Inflammatory macrophage (primary cell): Measurements from ENCODE around the gene CCDC27.

ENCODE experiments used
- DNase-seq, 2 donors: peaks; one replicate each; pipeline ENCODE4 v3.0.0-alpha.2; 2020 to 2022
- total RNA-seq, 18 experiments: gene quantifications; one replicate each; lab custom pipeline; 2026; ENCODE audit warnings: mixed read lengths in 6 of 18, inconsistent platforms in 2 of 18; lab: John Stamatoyannopoulos, UW

Gene CCDC27
- total RNA-seq, result 0 to 0.10 (median 0) reads per million in 18 experiments

GRCh38 chr1:3752400-3752945 is at the start of gene CCDC27:
Gene CCDC27 (plus strand): TSS chr1:3752450. CDS start chr1:3752482, 32 bp downstream.
- DNase-seq, result no peak

- DNase-seq, result no peak
Observed at GRCh38 chr1:3702528-3702927, 49.7 kb upstream of the CCDC27 start.

GRCh38 chr1:3702990-3703728 is 49.1 kb upstream of the CCDC27 start:
- no peak for DNase-seq

- DNase-seq, result no peak
Observed at GRCh38 chr1:3703786-3704371, 48.4 kb upstream of the CCDC27 start.

GRCh38 chr1:3705341-3705950 is 46.8 kb upstream of the CCDC27 start:
- DNase-seq, result no peak

GRCh38 chr1:3706651-3707297 is 45.5 kb upstream of the CCDC27 start:
- DNase-seq, result no peak

GRCh38 chr1:3707298-3707938 is 44.8 kb upstream of the CCDC27 start:
- no peak for DNase-seq

- DNase-seq, result no peak
Observed at GRCh38 chr1:3707939-3708328, 44.3 kb upstream of the CCDC27 start.

GRCh38 chr1:3708791-3709190 is 43.5 kb upstream of the CCDC27 start:
- DNase-seq, result no peak

- no peak for DNase-seq
Observed at GRCh38 chr1:3710251-3710650, 42.0 kb upstream of the CCDC27 start.

- DNase-seq, result no peak
Observed at GRCh38 chr1:3711381-3711779, 40.9 kb upstream of the CCDC27 start.

- no peak for DNase-seq
Observed at GRCh38 chr1:3711780-3712451, 40.3 kb upstream of the CCDC27 start.

GRCh38 chr1:3712573-3713535 is 39.4 kb upstream of the CCDC27 start:
- no peak for DNase-seq

- no peak for DNase-seq
Observed at GRCh38 chr1:3713840-3714239, 38.4 kb upstream of the CCDC27 start.

- no peak for DNase-seq
Observed at GRCh38 chr1:3714284-3714741, 37.9 kb upstream of the CCDC27 start.

- no peak for DNase-seq
Observed at GRCh38 chr1:3714814-3715213, 37.4 kb upstream of the CCDC27 start.

- no peak for DNase-seq
Observed at GRCh38 chr1:3716351-3716750, 35.9 kb upstream of the CCDC27 start.

- DNase-seq, result no peak
Observed at GRCh38 chr1:3717041-3717714, 35.1 kb upstream of the CCDC27 start.

GRCh38 chr1:3717715-3718601 is 34.3 kb upstream of the CCDC27 start:
- DNase-seq, result no peak
